K562 (cell line): ENCODE results near the gene FBN1. TPM values are rescaled to one million over a fixed set of nuclear protein-coding genes. Genes with fewer than 3 reads are reported as not detected.

ENCODE experiments used
- ATAC-seq: fragments of 200-7000 bp; cut with Tn5 transposase; 3 replicates; pipeline ENCODE4 v1.9.1; 2020; ENCODE audit warnings: moderate library complexity
- BruUV-seq: library from RNA; stranded (reverse); fragments of 400-500 nt; replicated peaks from 2 replicates; lab custom pipeline; 2021; lab: Mats Ljungman, UMichigan
- CTCF ChIA-PET: fragments of 300-600 bp; formaldehyde crosslinking; extraction: SDS; loops from one replicate; lab custom pipeline; 2021; ENCODE audit warnings: low intra/inter-chr PET ratio; lab: Yijun Ruan, JAX
- POLR2A ChIA-PET: fragments of 300-600, 350-650 bp; sonication (Branson Sonifier 250); formaldehyde crosslinking; extraction: SDS; loops from one replicate; lab custom pipeline; 2021; ENCODE audit warnings: antibody characterized with exemption, inconsistent platforms; lab: Yijun Ruan, JAX
- DNase-seq, 4 experiments: peaks; one replicate each; pipeline versions ENCODE4 v3.0.0 to v3.0.0-alpha.2; 2011 to 2018; ENCODE audit warnings: low spot score in 3 of 4, mixed read lengths in 3 of 4; ENCODE audit errors: extremely low read depth in 1 of 4
- FAIRE-seq: peaks from 2 replicates; lab custom pipeline; 2011; peaks lifted over from hg19 to GRCh38; lab: Jason Lieb, UNC
- H2AFZ ChIP-seq: 2 replicates; pipeline ENCODE4 v1.6.0; 2011; ENCODE audit warnings: low read depth, low read length, control low read depth, inconsistent platforms
- H3K27ac ChIP-seq: fragments of 200-600 bp; 3 replicates; pipeline ENCODE4 v1.8.0; 2011; ENCODE audit warnings: low read depth, mild to moderate bottlenecking, control low read depth, inconsistent platforms, low read length, moderate library complexity, mixed read lengths; ENCODE audit errors: extremely low read depth
- H3K27me3 ChIP-seq, 2 experiments: fragments of 300-600 bp in 1 of 2; 2 replicates in 1 of 2; 3 replicates in 1 of 2; pipeline versions ENCODE4 v1.6.0 to v1.8.0; 2011; ENCODE audit warnings: inconsistent platforms in 2 of 2, low read length in 2 of 2, mild to moderate bottlenecking in 1 of 2, mixed read lengths in 1 of 2, moderate library complexity in 1 of 2; ENCODE audit not compliant: control insufficient read depth in 2 of 2, insufficient read depth in 2 of 2
- H3K36me3 ChIP-seq: fragments of 300-600 bp; 3 replicates; pipeline ENCODE4 v1.8.0; 2011; ENCODE audit warnings: mild to moderate bottlenecking, low read length, inconsistent platforms; ENCODE audit not compliant: control insufficient read depth, insufficient read depth
- H3K4me1 ChIP-seq, 2 experiments: fragments of 200-600 bp in 1 of 2; replicated peaks in 1 of 2; 2 replicates in 1 of 2; 3 replicates in 1 of 2; pipeline versions ENCODE4 v1.5.1 to v1.8.0; 2011; ENCODE audit warnings: inconsistent platforms in 2 of 2, low read length in 2 of 2, mild to moderate bottlenecking in 1 of 2, mixed read lengths in 1 of 2, moderate library complexity in 1 of 2; ENCODE audit not compliant: control insufficient read depth in 2 of 2, insufficient read depth in 2 of 2
- H3K4me2 ChIP-seq: 2 replicates; pipeline ENCODE4 v1.6.1; 2011; ENCODE audit warnings: low read length, control low read depth, inconsistent platforms, mixed read lengths; ENCODE audit not compliant: insufficient read depth
- H3K4me3 ChIP-seq: fragments of 200-600 bp; sonication (generic), shearing (Covaris generic); 2 replicates; pipeline ENCODE4 v1.5.1; 2016; ENCODE audit warnings: control low read depth, inconsistent platforms
- H3K79me2 ChIP-seq: fragments of 200-600 bp; 3 replicates; pipeline ENCODE4 v1.8.0; 2011; ENCODE audit warnings: low read length, inconsistent platforms; ENCODE audit not compliant: control insufficient read depth, insufficient read depth
- H3K9ac ChIP-seq, 2 experiments: 2 replicates each; pipeline versions ENCODE4 v1.6.0 to v1.6.1; 2011; ENCODE audit warnings: low read depth in 2 of 2, low read length in 2 of 2, control low read depth in 1 of 2, inconsistent platforms in 1 of 2, mild to moderate bottlenecking in 1 of 2, mixed read lengths in 1 of 2; ENCODE audit not compliant: insufficient read depth in 1 of 2
- H3K9me1 ChIP-seq: one replicate; pipeline ENCODE4 v1.6.0; 2011; ENCODE audit warnings: inconsistent platforms, mild to moderate bottlenecking, low read length, moderate library complexity; ENCODE audit not compliant: control insufficient read depth, insufficient read depth
- H3K9me3 ChIP-seq: replicated peaks from 2 replicates; pipeline ENCODE4 v1.5.1; 2011; ENCODE audit warnings: low read depth, low read length, inconsistent platforms; ENCODE audit not compliant: control insufficient read depth, insufficient read depth
- H4K20me1 ChIP-seq: replicated peaks from 2 replicates; pipeline ENCODE4 v1.6.1; 2011; ENCODE audit warnings: low read length, inconsistent platforms, mixed read lengths; ENCODE audit not compliant: control insufficient read depth, insufficient read depth
- CHD2 ChIP-seq: IDR thresholded peaks from 2 replicates; pipeline ENCODE4 v1.6.1; 2011; ENCODE audit warnings: low read depth, low read length
- DEAF1 ChIP-seq: fragments of 450-650 bp; formaldehyde crosslinking; IDR thresholded peaks from 2 replicates; pipeline ENCODE4 v1.4.0; 2020; ENCODE audit warnings: mild to moderate bottlenecking, moderate library complexity
- HMG20B ChIP-seq: fragments of 250-450 bp; sonication (Bioruptor Pico); IDR thresholded peaks from 2 replicates; pipeline ENCODE4 v1.5.0; 2021; ENCODE audit warnings: mild to moderate bottlenecking
- MYBL2 ChIP-seq, 2 experiments: fragments of 450-650 bp in 1 of 2; sonication (generic) in 1 of 2; formaldehyde crosslinking in 1 of 2; IDR thresholded peaks; 2 replicates each; pipeline versions ENCODE4 v1.6.1 to v1.8.1; 2017 to 2022; ENCODE audit warnings: borderline replicate concordance in 1 of 2, inconsistent platforms in 1 of 2, low read depth in 1 of 2, mild to moderate bottlenecking in 1 of 2, missing genetic modification reagents in 1 of 2, moderate library complexity in 1 of 2
- PCBP2 ChIP-seq: fragments of 200-400 bp; formaldehyde crosslinking; IDR thresholded peaks from 2 replicates; pipeline ENCODE4 v1.6.1; 2018; ENCODE audit warnings: low read length, low read depth, mild to moderate bottlenecking, moderate library complexity; ENCODE audit not compliant: poor library complexity, severe bottlenecking
- PHTF2 ChIP-seq: fragments of 250-450 bp; sonication (Bioruptor Pico); IDR thresholded peaks from 2 replicates; pipeline ENCODE4 v1.5.0; 2021; ENCODE audit warnings: mild to moderate bottlenecking
- POU5F1 ChIP-seq: fragments of 150-350 bp; IDR thresholded peaks from 2 replicates; pipeline ENCODE4 v1.6.1; 2014; ENCODE audit warnings: borderline replicate concordance, low read length, low read depth, mild to moderate bottlenecking; ENCODE audit not compliant: partially characterized antibody
- PURB ChIP-seq: sonication (generic); formaldehyde crosslinking; IDR thresholded peaks from 2 replicates; pipeline ENCODE4 v1.9.0; 2021; ENCODE audit warnings: low read depth, mild to moderate bottlenecking, missing genetic modification reagents
- RNF219 ChIP-seq: fragments of 250-450 bp; sonication (Bioruptor Pico); IDR thresholded peaks from 2 replicates; pipeline ENCODE4 v1.5.0; 2022; ENCODE audit warnings: mild to moderate bottlenecking
- SMAD2 ChIP-seq: fragments of 150-350 bp; IDR thresholded peaks from 2 replicates; pipeline ENCODE4 v1.6.1; 2014; ENCODE audit warnings: low read depth, mild to moderate bottlenecking, low read length
- STAT6 ChIP-seq: sonication (generic); formaldehyde crosslinking; IDR thresholded peaks from 2 replicates; pipeline ENCODE4 v1.8.1; 2023; ENCODE audit warnings: mild to moderate bottlenecking, missing genetic modification reagents
- TEAD1 ChIP-seq, 2 experiments: fragments of 450-650 bp in 1 of 2; sonication (generic) in 1 of 2; formaldehyde crosslinking; IDR thresholded peaks; 2 replicates each; pipeline versions ENCODE4 v1.4.0 to v1.8.0; 2020 to 2022; ENCODE audit warnings: mild to moderate bottlenecking in 2 of 2, missing genetic modification reagents in 1 of 2
- ZKSCAN1 ChIP-seq: fragments of 150-350 bp; IDR thresholded peaks from 2 replicates; pipeline ENCODE4 v1.6.1; 2016; ENCODE audit warnings: low read depth, low read length
- ZNF384 ChIP-seq: IDR thresholded peaks from 2 replicates; pipeline ENCODE4 v1.6.1; 2012; ENCODE audit warnings: low read depth, low read length, improper control_type of control experiment
- WGBS: fragments of 100-300 bp; shearing (Covaris generic); methylation state at CpG from one replicate; pipeline ENCODE4 v1.1.6; 2016; ENCODE audit warnings: low coverage, mixed read lengths; ENCODE audit not compliant: insufficient coverage; ENCODE audit errors: missing lambda C conversion rate; 5-methylcytosine and 5-hydroxymethylcytosine counted together
- in situ Hi-C: fragments of 300-500 bp; cut with MboI; formaldehyde crosslinking; loops from 4 replicates; pipeline ENCODE4 v1.15.0; 2018; ENCODE audit warnings: inconsistent platforms, mixed read lengths
- intact Hi-C: fragments of 100-400 bp; cut with micrococcal nuclease; formaldehyde crosslinking; loops from 2 replicates; pipeline ENCODE4 v1.14.2; 2022
- polyA plus RNA-seq, 8 experiments: library from polyadenylated mRNA; depleted of rRNA in 4 of 8; stranded (reverse) in 5 of 8; unstranded in 3 of 8; fragments of >200 nt; fragmentation: Nextera tagmentation in 2 of 8; fragmentation: Illumina TruSeq in 1 of 8; extraction: Ambion mirVana in 2 of 8; extraction: Trizol in 1 of 8; gene quantifications; 2 replicates each; pipeline versions ENCODE4 v1.2.1 to v1.2.3, GENCODE V29; 2011 to 2014; ENCODE audit warnings: inconsistent platforms in 1 of 8, missing spikeins in 1 of 8
- total RNA-seq, 7 experiments: library from RNA; depleted of rRNA in 6 of 7; stranded (reverse); fragments of >200 nt in 6 of 7; fragmentation: Illumina TruSeq in 2 of 7; extraction: Trizol in 2 of 7; gene quantifications; 2 replicates each; pipeline versions ENCODE4 v1.2.1 to v1.2.3, GENCODE V29; 2011 to 2021; ENCODE audit warnings: low replicate concordance in 1 of 7

The FBN1 gene
- total and polyA plus RNA-seq, 9 of the 15 experiments (the other 6 are each of a cell fraction or from before 2014, with no cell fraction given) = 0.15 to 1.2 (median 0.60) TPM

- no peak for ATAC-seq
- TF ChIP-seq HMG20B (no peak), POU5F1 (no peak), SMAD2 (no peak), DEAF1 (CRISPR knock-in tag) (no peak), ZNF384 (no peak), MYBL2 (IDR thresholded peaks at IDR 0.05; ENCODE audit: low read depth) (no peak), MYBL2 (CRISPR knock-in tag; IDR thresholded peaks at IDR 0.05; ENCODE audit: borderline replicate concordance) (no peak), PURB (CRISPR knock-in tag) (no peak), STAT6 (CRISPR knock-in tag) (no peak), PCBP2 (no peak), RNF219 (CRISPR knock-in tag) (no peak), ZKSCAN1 (no peak), PHTF2 (CRISPR knock-in tag) (no peak), TEAD1 (CRISPR knock-in tag; IDR thresholded peaks at IDR 0.05) (no peak), CHD2 (no peak)
- Histone ChIP-seq H3K27me3 (no peaks in the 10 kb centered on the region), H3K27ac (no peak overlapping the region), H4K20me1 (no peaks in the 10 kb centered on the region), H3K4me2 (no peak overlapping the region), H3K79me2 (no peaks in the 10 kb centered on the region), H2AFZ (no peak overlapping the region), H3K4me3 (no peak overlapping the region), H3K9me1 (no peaks in the 10 kb centered on the region), H3K4me1 (no peaks in the 10 kb centered on the region), H3K9ac (no peak overlapping the region), H3K9me3 (no peaks in the 10 kb centered on the region), H3K36me3 (no peaks in the 10 kb centered on the region)
- intact Hi-C loops (no loop called here), in situ Hi-C loops (no loop called here)
- 4% methylated on average over 2 of the region's 2 CpGs for WGBS
- POLR2A ChIA-PET = no interaction called here
- CTCF ChIA-PET = no interaction called here
- no peak for FAIRE-seq
- BruUV-seq = no TSS peak
- DNase-seq = no peak
These were observed 203.5 kb downstream of the FBN1 start for GRCh38 chr15:48442011-48442410.
